Keratinocyte (primary cell): Measurements from ENCODE around the gene PLAAT2.

Experiments
- CTCF ChIP-seq, 3 experiments: IDR thresholded peaks in 1 of 3; conservative IDR thresholded peaks in 1 of 3; optimal IDR thresholded peaks in 1 of 3; 2 replicates in 2 of 3; 3 replicates in 1 of 3; pipeline versions ENCODE3 to v1.5.1; 2011; ENCODE audit warnings: low read length in 3 of 3, mild to moderate bottlenecking in 3 of 3, moderate library complexity in 2 of 3, control low read depth in 1 of 3, inconsistent platforms in 1 of 3; ENCODE audit not compliant: insufficient read depth in 2 of 3; ENCODE audit errors: extremely low read depth in 1 of 3
- EZH2 ChIP-seq: IDR thresholded peaks from one replicate; pipeline ENCODE4 v1.6.1; 2012; ENCODE audit warnings: inconsistent platforms, mild to moderate bottlenecking, low read length, moderate library complexity

DNA sequence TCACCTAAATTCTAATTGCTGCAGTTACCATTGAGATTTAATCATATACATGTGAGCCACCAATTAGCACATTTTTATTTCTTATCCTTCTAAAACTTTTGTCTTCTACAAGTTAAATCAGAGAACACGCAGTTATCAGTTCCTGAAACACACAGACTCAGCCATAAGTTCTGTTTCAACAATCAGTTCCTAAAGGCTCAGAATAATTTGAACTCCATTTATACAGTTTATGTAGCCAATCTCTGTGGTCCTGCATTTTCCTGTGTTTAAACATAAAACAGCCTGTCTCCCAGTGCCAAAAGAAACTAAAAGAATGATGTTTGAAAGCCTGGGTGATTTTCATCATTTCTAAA is 48.2 kb upstream of the PLAAT2 start:
- TF ChIP-seq CTCF (optimal IDR thresholded peaks at IDR 0.05 in 1 of 3, IDR thresholded peaks at IDR 0.05 in 1 of 3, conservative IDR thresholded peaks at IDR 0.05 in 1 of 3; ENCODE audit: extremely low read depth in 1 of 3, insufficient read depth in 2 of 3, low read length in 3 of 3) (no peak), EZH2 (no peak)
